ENCODE data around the gene CATSPERZ. TPM values are rescaled to one million over a fixed set of nuclear protein-coding genes. Genes with fewer than 3 reads are reported as not detected.
A peak's percentile ranks its signal among the peaks of the same experiment; 100 is the strongest.

CATSPERZ gene
- total and polyA plus RNA-seq, 2 of the 8 experiments (the other 6 are each of a cell fraction or from before 2014, with no cell fraction given): 0.77 TPM; not detected in 1

GRCh38 chr11:64268893-64269539, 31.1 kb upstream of the CATSPERZ start:
- peak overlapping the region; percentile 78 for H3K56ac ChIP-seq (replicated peaks; ENCODE audit: insufficient read length, low read depth, low read length)
- H2BK120ac ChIP-seq (replicated peaks; ENCODE audit: low read depth, low read length): no peak overlapping the region
- no peak overlapping the region for H4K91ac ChIP-seq (replicated peaks; ENCODE audit: insufficient read length, low read length)
- H3K23me2 ChIP-seq (ENCODE audit: low read depth, low read length): peaks cover 4% of the 10 kb centered on the region
- H3K4me1 ChIP-seq (replicated peaks in 1 of 4; ENCODE audit: control insufficient read depth in 3 of 4, insufficient read depth in 4 of 4, low read length in 3 of 4): peaks cover 0 to 11% (median 5%) of the 10 kb centered on the region in 4 experiments; a peak in 5 of 7 replicates
- peak overlapping the region; percentile 70 to 82 (median 80) for H3K4me3 ChIP-seq (ENCODE audit: extremely low read depth in 1 of 4, insufficient read depth in 2 of 4, low read depth in 3 of 4, low read length in 4 of 4)
- H3K9me3 ChIP-seq (ENCODE audit: insufficient read depth in 2 of 2, low read depth in 1 of 2, low read length in 1 of 2): no peaks in the 10 kb centered on the region
- H3K18ac ChIP-seq (ENCODE audit: extremely low read depth, low read length): peak overlapping the region; percentile 52
- H3K27me3 ChIP-seq (replicated peaks in 1 of 4; ENCODE audit: control insufficient read depth in 3 of 4, extremely low read depth in 1 of 4, insufficient read depth in 3 of 4, low read length in 3 of 4): no peaks in the 10 kb centered on the region
- H3K27ac ChIP-seq (ENCODE audit: low read depth, low read length): peak overlapping the region; percentile 47; the same call in 1 of the 2 replicates
- H3K9ac ChIP-seq (replicated peaks in 1 of 4; ENCODE audit: extremely low read depth in 1 of 4, low read depth in 3 of 4, low read length in 3 of 4): peak overlapping the region; percentile 41 to 88 (median 73); a peak in 6 of 7 replicates
- H4K8ac ChIP-seq (ENCODE audit: extremely low read depth, insufficient read depth, low read length): peak overlapping the region; percentile 79
- whole genome bisulfite sequencing, 2 experiments (ENCODE audit: extremely low coverage in 1 of 2, insufficient coverage in 1 of 2, insufficient read length in 1 of 2, insufficient replicate concordance in 2 of 2, low coverage in 1 of 2, low lambda C conversion rate in 2 of 2, missing lambda C conversion rate in 1 of 2): 8% methylated on average over 16 of the region's 34 CpGs; no CpG with 5 or more reads in 1 of the 2 experiments
- H3K14ac ChIP-seq (ENCODE audit: insufficient read length): no peak overlapping the region
- DNase-seq (ENCODE audit: low read depth in 1 of 2, low spot score in 2 of 2) (peak in 1 of 2 experiments; percentile 76), FAIRE-seq (no peak)
- peak overlapping the region; percentile 80 to 86 for H3K4me2 ChIP-seq (ENCODE audit: insufficient read depth in 1 of 2, low read depth in 2 of 2, low read length in 2 of 2)
- H3K36me3 ChIP-seq (ENCODE audit: control insufficient read depth in 2 of 4, insufficient read depth in 4 of 4, low read length in 3 of 4): peaks cover 9 to 24% (median 15%) of the 10 kb centered on the region in 4 experiments
- peak overlapping the region; percentile 90 for H4K5ac ChIP-seq (ENCODE audit: insufficient read length, low read depth, low read length)
- 0 out of 4 replicates have a peak, but pooled peaks cover 0 to 4% of the 10 kb centered on the region in 2 experiments for H3K79me2 ChIP-seq (ENCODE audit: control insufficient read depth in 1 of 2, insufficient read depth in 2 of 2, low read length in 2 of 2)
- H4K20me1 ChIP-seq (replicated peaks in 1 of 2; ENCODE audit: control insufficient read depth in 1 of 2, insufficient read depth in 2 of 2, low read length in 2 of 2): peaks cover 2 to 5% of the 10 kb centered on the region in 2 experiments
- H3K23ac ChIP-seq (ENCODE audit: insufficient read length): no peak overlapping the region
- TF ChIP-seq TEAD4 (IDR thresholded peaks at IDR 0.05; ENCODE audit: low read depth, low read length) (peak; percentile 57; the same call in 1 of the 2 replicates), CREB1 (IDR thresholded peaks at IDR 0.05) (0 out of 2 replicates have a peak, but pooled peaks have one; percentile 11), POLR2AphosphoS5 (IDR thresholded peaks at IDR 0.05; ENCODE audit: low read depth, low read length) (peak; percentile 14; the same call in 1 of the 2 replicates), CTBP2 (IDR thresholded peaks at IDR 0.05; ENCODE audit: borderline replicate concordance, insufficient read depth, insufficient read length, low read length) (no peak), SP4 (IDR thresholded peaks at IDR 0.05; ENCODE audit: low read length) (peak; percentile 7; the same call in 1 of the 2 replicates), EZH2 (IDR thresholded peaks at IDR 0.05; ENCODE audit: low read depth, low read length, severe bottlenecking) (no peak)
- peak overlapping the region; percentile 20; the same call in 1 of the 2 replicates for H2BK15ac ChIP-seq (ENCODE audit: low read length)
- ChIA-PET POLR2A (ENCODE audit: partially characterized antibody) (interaction anchor here (0.7 to 11.9 kb wide), 20 partner anchors 12 to 1418 kb away, joined by 3 to 352 read pairs (median 6); partner anchors contain the start of genes BAD, ESRRA, FERMT3 and FKBP2), CTCF (ENCODE audit: partially characterized antibody) (interaction anchor here (0.9 to 13.7 kb wide), 12 partner anchors 13 to 84 kb away, joined by 3 to 168 read pairs (median 6); partner anchors contain the start of genes BAD, CATSPERZ, ESRRA and PLCB3)
- H2BK12ac ChIP-seq (ENCODE audit: low read depth, low read length): no peak overlapping the region
- H2BK20ac ChIP-seq (ENCODE audit: low read length): no peak overlapping the region
- H2BK5ac ChIP-seq (ENCODE audit: low read depth, low read length): peak overlapping the region; percentile 81; the same call in 1 of the 2 replicates
- H2AK5ac ChIP-seq (ENCODE audit: low read depth, low read length): no peak overlapping the region
- H2AFZ ChIP-seq (ENCODE audit: low read length): no peak overlapping the region
- peak overlapping the region; percentile 19 for H3K4ac ChIP-seq (replicated peaks; ENCODE audit: insufficient read length, low read depth, low read length)
- no peaks in the 10 kb centered on the region; the same call in 1 of the 2 replicates for H3K79me1 ChIP-seq (ENCODE audit: low read depth, low read length)
